H9 (cell line): Measurements from ENCODE around the gene CREB5. TPM values are rescaled to one million over a fixed set of nuclear protein-coding genes. Genes with fewer than 3 reads are reported as not detected.

Source experiments
- DNase-seq: peaks from one replicate; pipeline ENCODE4 v3.0.0-alpha.2; 2017
- H2AFZ ChIP-seq: one replicate; pipeline ENCODE4 v1.6.1; 2013; ENCODE audit warnings: mild to moderate bottlenecking, low read length, control low read depth, moderate library complexity
- H2AK5ac ChIP-seq: 2 replicates; pipeline ENCODE4 v1.6.1; 2013; ENCODE audit warnings: low read length, control low read depth, mixed read lengths; ENCODE audit not compliant: insufficient read length
- H2BK120ac ChIP-seq: one replicate; pipeline ENCODE4 v1.6.1; 2013; ENCODE audit warnings: low read depth, mild to moderate bottlenecking, low read length, control low read depth, inconsistent platforms; ENCODE audit not compliant: poor library complexity, severe bottlenecking
- H2BK12ac ChIP-seq: 2 replicates; pipeline ENCODE4 v1.6.1; 2013; ENCODE audit warnings: low read length, control low read depth, mixed read lengths, low read depth; ENCODE audit not compliant: insufficient read length
- H2BK15ac ChIP-seq: 2 replicates; pipeline ENCODE4 v1.6.1; 2013; ENCODE audit warnings: low read depth, low read length, control low read depth
- H2BK20ac ChIP-seq: one replicate; pipeline ENCODE4 v1.6.1; 2013; ENCODE audit warnings: low read depth, mild to moderate bottlenecking, low read length, control low read depth, inconsistent platforms; ENCODE audit not compliant: poor library complexity, severe bottlenecking
- H2BK5ac ChIP-seq: 2 replicates; pipeline ENCODE4 v1.6.1; 2013; ENCODE audit warnings: low read length, control low read depth, mixed read lengths; ENCODE audit not compliant: insufficient read length
- H3K14ac ChIP-seq: 2 replicates; pipeline ENCODE4 v1.6.1; 2013; ENCODE audit warnings: low read length, control low read depth; ENCODE audit not compliant: insufficient read depth
- H3K18ac ChIP-seq: 2 replicates; pipeline ENCODE4 v1.6.1; 2013; ENCODE audit warnings: low read depth, mild to moderate bottlenecking, mixed read lengths, low read length, control low read depth; ENCODE audit not compliant: insufficient read length
- H3K23ac ChIP-seq: 2 replicates; pipeline ENCODE4 v1.6.1; 2013; ENCODE audit warnings: low read length, control low read depth, mixed read lengths, low read depth; ENCODE audit not compliant: insufficient read length
- H3K23me2 ChIP-seq: 2 replicates; pipeline ENCODE4 v1.6.1; 2013; ENCODE audit warnings: low read depth, mild to moderate bottlenecking, mixed read lengths, low read length, control low read depth; ENCODE audit not compliant: insufficient read length, poor library complexity, severe bottlenecking
- H3K27ac ChIP-seq: 2 replicates; pipeline ENCODE4 v1.5.1; 2013; ENCODE audit warnings: low read length, control low read depth, mixed read lengths, low read depth; ENCODE audit not compliant: insufficient read length
- H3K27me3 ChIP-seq: 2 replicates; pipeline ENCODE4 v1.6.1; 2013; ENCODE audit warnings: low read length, control low read depth, inconsistent platforms; ENCODE audit not compliant: insufficient read depth
- H3K4ac ChIP-seq: 2 replicates; pipeline ENCODE4 v1.6.1; 2013; ENCODE audit warnings: low read depth, mild to moderate bottlenecking, control low read depth, inconsistent platforms, low read length, moderate library complexity
- H3K4me1 ChIP-seq: 2 replicates; pipeline ENCODE4 v1.6.1; 2013; ENCODE audit warnings: low read length, control low read depth, inconsistent platforms; ENCODE audit not compliant: insufficient read depth
- H3K4me2 ChIP-seq: 2 replicates; pipeline ENCODE4 v1.6.1; 2013; ENCODE audit warnings: low read length, control low read depth, mixed read lengths; ENCODE audit not compliant: insufficient read length, insufficient read depth
- H3K56ac ChIP-seq: 2 replicates; pipeline ENCODE4 v1.6.1; 2013; ENCODE audit warnings: low read depth, mild to moderate bottlenecking, mixed read lengths, low read length, control low read depth; ENCODE audit not compliant: insufficient read length
- H3K79me1 ChIP-seq: 2 replicates; pipeline ENCODE4 v1.6.1; 2013; ENCODE audit warnings: low read depth, mild to moderate bottlenecking, moderate library complexity, low read length, control low read depth, inconsistent platforms; ENCODE audit not compliant: insufficient read depth, poor library complexity, severe bottlenecking
- H3K79me2 ChIP-seq: 2 replicates; pipeline ENCODE4 v1.6.1; 2013; ENCODE audit warnings: low read length, control low read depth, inconsistent platforms; ENCODE audit not compliant: insufficient read depth
- H3K9ac ChIP-seq: 2 replicates; pipeline ENCODE4 v1.6.1; 2013; ENCODE audit warnings: low read length, control low read depth, mixed read lengths; ENCODE audit not compliant: insufficient read length; ENCODE audit errors: extremely low read depth
- H3K9me3 ChIP-seq: one replicate; pipeline ENCODE4 v1.6.1; 2013; ENCODE audit warnings: low read depth, low read length, inconsistent platforms; ENCODE audit not compliant: control insufficient read depth
- H3T11ph ChIP-seq: one replicate; pipeline ENCODE4 v1.6.1; 2013; ENCODE audit warnings: mild to moderate bottlenecking, low read length, control low read depth, inconsistent platforms
- H4K20me1 ChIP-seq: one replicate; pipeline ENCODE4 v1.6.1; 2013; ENCODE audit not compliant: control insufficient read depth, insufficient read length, insufficient read depth
- H4K5ac ChIP-seq: 2 replicates; pipeline ENCODE4 v1.6.1; 2013; ENCODE audit warnings: low read depth, mild to moderate bottlenecking, mixed read lengths, low read length, control low read depth; ENCODE audit not compliant: insufficient read length
- H4K8ac ChIP-seq: replicated peaks from 2 replicates; pipeline ENCODE4 v1.6.1; 2013; ENCODE audit warnings: low read length, control low read depth, mixed read lengths, low read depth; ENCODE audit not compliant: insufficient read length
- H4K91ac ChIP-seq: 2 replicates; pipeline ENCODE4 v1.6.1; 2013; ENCODE audit warnings: low read depth, mild to moderate bottlenecking, moderate library complexity, mixed read lengths, low read length, control low read depth; ENCODE audit not compliant: insufficient read length
- H3K27ac Mint-ChIP-seq, 3 experiments: 2 replicates in 2 of 3; 3 replicates in 1 of 3; pipeline ENCODE4 v1.8.0; 2020 to 2021; ENCODE audit warnings: mixed read lengths in 3 of 3, mild to moderate bottlenecking in 1 of 3, moderate library complexity in 1 of 3
- H3K27me3 Mint-ChIP-seq: 2 replicates; pipeline ENCODE4 v1.8.0; 2021; ENCODE audit warnings: low read depth, mild to moderate bottlenecking, moderate library complexity, mixed read lengths
- H3K36me3 Mint-ChIP-seq, 3 experiments: 2 replicates in 2 of 3; 3 replicates in 1 of 3; pipeline ENCODE4 v1.8.0; 2020 to 2021; ENCODE audit warnings: low read depth in 3 of 3, mixed read lengths in 3 of 3; ENCODE audit not compliant: insufficient read depth in 1 of 3
- H3K4me1 Mint-ChIP-seq, 2 experiments: 2 replicates each; pipeline ENCODE4 v1.8.0; 2020; ENCODE audit warnings: mixed read lengths in 2 of 2
- H3K4me3 Mint-ChIP-seq, 2 experiments: 2 replicates in 1 of 2; 3 replicates in 1 of 2; pipeline ENCODE4 v1.8.0; 2020 to 2021; ENCODE audit warnings: mild to moderate bottlenecking in 2 of 2, mixed read lengths in 2 of 2, moderate library complexity in 1 of 2
- H3K9me3 Mint-ChIP-seq, 2 experiments: 2 replicates in 1 of 2; 3 replicates in 1 of 2; pipeline ENCODE4 v1.8.0; 2020; ENCODE audit warnings: mild to moderate bottlenecking in 2 of 2, mixed read lengths in 2 of 2, moderate library complexity in 1 of 2
- CTCF ChIP-seq: fragments of 200-600 bp; sonication (generic); conservative IDR thresholded peaks from 3 replicates; pipeline ENCODE4 v1.8.0; 2021; ENCODE audit warnings: antibody characterized with exemption, mild to moderate bottlenecking
- WGBS: extraction: QIAGEN DNeasy Blood & Tissue Kit; methylation state at CpG from one replicate; pipeline ENCODE4 v1.1.7; 2013; ENCODE audit warnings: missing lambda C conversion rate, low lambda C conversion rate, mixed read lengths; ENCODE audit not compliant: insufficient read length; ENCODE audit errors: extremely low coverage; 5-methylcytosine and 5-hydroxymethylcytosine counted together
- total RNA-seq: library from RNA; stranded (reverse); gene quantifications from 2 replicates; pipeline ENCODE4 v1.2.1, GENCODE V29; 2021

Gene CREB5
- total RNA-seq, 1 experiment from 2014 or later: 4.0 TPM

GRCh38 chr7:28799619-28800018 lies 387.3 kb downstream of the CREB5 start:
- Histone ChIP-seq H4K20me1 (no peaks in the 10 kb centered on the region), H3K9me3 (no peaks in the 10 kb centered on the region), H3K4me1 (no peaks in the 10 kb centered on the region), H4K5ac (no peak overlapping the region), H3K79me1 (no peaks in the 10 kb centered on the region), H2BK5ac (no peak overlapping the region), H3K79me2 (no peaks in the 10 kb centered on the region), H3K9ac (no peak overlapping the region), H2BK120ac (no peak overlapping the region), H2AFZ (no peak overlapping the region), H2AK5ac (no peak overlapping the region), H3K18ac (no peak overlapping the region), H3K27me3 (no peaks in the 10 kb centered on the region), H4K91ac (no peak overlapping the region), H3K56ac (no peak overlapping the region), H3K23me2 (no peaks in the 10 kb centered on the region), H2BK20ac (no peak overlapping the region), H2BK12ac (no peak overlapping the region), H2BK15ac (no peak overlapping the region), H3K4ac (no peak overlapping the region), H3K4me2 (no peak overlapping the region), H4K8ac (no peak overlapping the region), H3K14ac (no peak overlapping the region), H3K27ac (no peak overlapping the region), H3T11ph (no peak overlapping the region), H3K23ac (no peak overlapping the region)
- DNase-seq: no peak
- TF ChIP-seq CTCF: no peak
- no CpG with 5 or more reads among the region's 1 CpG for WGBS
- H3K36me3 Mint-ChIP-seq: no peaks in the 10 kb centered on the region; a peak in 1 of 7 replicates
- peaks cover 5 to 10% of the 10 kb centered on the region in 2 experiments for H3K4me1 Mint-ChIP-seq
- H3K9me3 Mint-ChIP-seq: no peaks in the 10 kb centered on the region
- H3K27ac Mint-ChIP-seq: no peak overlapping the region
- peaks cover 5% of the 10 kb centered on the region for H3K27me3 Mint-ChIP-seq
- no peak overlapping the region for H3K4me3 Mint-ChIP-seq
